H1 (cell line): ENCODE data around the gene ERCC3. TPM values are rescaled to one million over a fixed set of nuclear protein-coding genes. Genes with fewer than 3 reads are reported as not detected.

Source experiments
- HDAC2 ChIP-seq, 2 experiments: fragments of 300-600 bp in 1 of 2; sonication (generic) in 1 of 2; IDR thresholded peaks; 2 replicates each; pipeline ENCODE4 v1.6.1; 2011 to 2012; ENCODE audit warnings: low read depth in 2 of 2, low read length in 2 of 2, mild to moderate bottlenecking in 2 of 2, moderate library complexity in 2 of 2, borderline replicate concordance in 1 of 2, inconsistent platforms in 1 of 2
- NANOG ChIP-seq: IDR thresholded peaks from 2 replicates; pipeline ENCODE4 v1.6.1; 2011; ENCODE audit warnings: low read length, low read depth, mild to moderate bottlenecking, inconsistent platforms; ENCODE audit not compliant: insufficient read depth, poor library complexity, severe bottlenecking
- RXRA ChIP-seq: IDR thresholded peaks from 2 replicates; pipeline ENCODE4 v1.6.1; 2011; ENCODE audit warnings: low read depth, mild to moderate bottlenecking, low read length, moderate library complexity; ENCODE audit not compliant: insufficient read depth
- polyA plus RNA-seq, 7 experiments: library from polyadenylated mRNA; depleted of rRNA in 3 of 7; stranded (reverse) in 5 of 7; unstranded in 2 of 7; fragments of >200 nt in 5 of 7; fragments of 200-250 nt in 2 of 7; gene quantifications; 1 replicate in 5 of 7; 2 replicates in 1 of 7; 4 replicates in 1 of 7; pipeline versions ENCODE4 v1.2.1 to v1.2.3, GENCODE V29; 2011 to 2013; ENCODE audit warnings: missing spikeins in 2 of 7, mixed read lengths in 2 of 7
- total RNA-seq: library from RNA; stranded (reverse); fragmentation: NEBNext Ultra II Directional; extraction: Animal tissue kit (Norgen Biotek cat#: 25700); gene quantifications from 2 replicates; pipeline ENCODE4 v1.2.1, GENCODE V29; 2021

ERCC3 gene
- total and polyA plus RNA-seq, 2 of the 8 experiments (the other 6 are each of a cell fraction or from before 2014, with no cell fraction given): 41.8 to 48.9 TPM

DNA sequence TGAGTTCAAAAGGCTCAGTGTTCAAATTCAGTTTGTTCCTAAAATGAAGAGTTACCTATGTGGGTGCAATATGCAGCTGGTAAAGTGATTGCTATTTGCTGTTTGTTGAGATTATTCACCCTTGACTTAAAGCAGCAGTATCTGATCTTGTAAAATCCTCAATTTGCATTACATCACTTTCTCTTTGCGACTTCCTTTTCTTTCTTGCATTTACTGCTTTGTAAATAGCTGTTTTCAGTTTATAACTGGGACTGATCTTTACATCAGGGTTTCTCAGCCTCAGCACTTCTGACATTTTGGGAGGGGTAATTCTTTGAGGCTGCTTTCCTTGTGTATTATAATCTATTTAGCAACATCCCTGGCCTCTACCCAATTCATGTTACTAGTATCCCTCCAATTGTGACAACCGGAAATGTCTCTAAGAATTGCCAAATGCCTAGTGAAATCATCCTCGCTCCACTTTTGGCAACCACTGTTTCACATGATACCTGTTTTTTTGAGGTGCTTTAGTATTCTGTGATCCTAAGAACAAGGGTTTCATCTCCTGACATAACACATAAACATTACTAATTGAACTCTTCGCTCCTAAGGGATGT, 12.1 kb upstream of the ERCC3 start (continued):
- TF ChIP-seq RXRA: no peak
- TF ChIP-seq NANOG: no peak
- no peak for TF ChIP-seq HDAC2 (IDR thresholded peaks at IDR 0.05; ENCODE audit: borderline replicate concordance in 1 of 2, low read depth in 2 of 2, low read length in 2 of 2)
